ENCODE measurements around the gene ATXN1.

GRCh38 chr6:16564436-16564835 is 196.8 kb downstream of the ATXN1 start:
- TF ChIP-seq CTCF (IDR thresholded peaks at IDR 0.05): no peak
- no peak for TF ChIP-seq POLR2A (IDR thresholded peaks at IDR 0.05)
- no peak for TF ChIP-seq POLR2AphosphoS5 (IDR thresholded peaks at IDR 0.05)

Data from transverse colon (tissue), 4 donors.